ENCODE measurements around the gene ELK4.

Gene ELK4

DNA sequence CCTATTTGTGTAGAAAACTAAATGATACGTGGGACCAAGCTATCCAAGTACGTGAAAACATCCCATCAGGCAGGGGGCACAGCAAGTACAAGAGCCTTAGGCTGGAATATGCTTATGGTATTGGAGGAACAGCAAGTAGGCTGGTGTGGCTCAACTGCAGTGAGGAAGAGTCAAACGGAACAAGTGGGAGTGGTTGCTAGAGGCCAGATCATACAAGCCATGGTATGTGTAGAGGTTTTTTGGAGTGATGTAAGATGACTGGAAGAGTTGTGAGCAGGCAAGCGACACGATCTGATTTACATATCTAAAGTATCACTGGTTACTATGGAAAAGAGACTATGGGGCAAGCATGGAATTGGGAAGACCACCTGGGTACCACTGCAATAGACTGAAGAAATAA, 27.8 kb downstream of the ELK4 start:
- no peaks in the 10 kb centered on the region; the same call in 1 of the 2 replicates for H3K4me1 ChIP-seq (ENCODE audit: insufficient read depth, low read length)
- no peak overlapping the region for H3K9ac ChIP-seq (ENCODE audit: low read depth, low read length)
- H3K36me3 ChIP-seq (ENCODE audit: insufficient read depth, low read length): peaks cover 42% of the 10 kb centered on the region
- H3K27me3 ChIP-seq (ENCODE audit: insufficient read depth, low read length): no peaks in the 10 kb centered on the region
- H3K4me3 ChIP-seq (ENCODE audit: low read length): no peak overlapping the region
- WGBS: 92% methylated on average over 5 of the region's 5 CpGs
- H3K27ac ChIP-seq (ENCODE audit: low read depth, low read length): no peak overlapping the region
- H3K9me3 ChIP-seq (ENCODE audit: insufficient read depth, low read depth, low read length): no peaks in the 10 kb centered on the region

DNA sequence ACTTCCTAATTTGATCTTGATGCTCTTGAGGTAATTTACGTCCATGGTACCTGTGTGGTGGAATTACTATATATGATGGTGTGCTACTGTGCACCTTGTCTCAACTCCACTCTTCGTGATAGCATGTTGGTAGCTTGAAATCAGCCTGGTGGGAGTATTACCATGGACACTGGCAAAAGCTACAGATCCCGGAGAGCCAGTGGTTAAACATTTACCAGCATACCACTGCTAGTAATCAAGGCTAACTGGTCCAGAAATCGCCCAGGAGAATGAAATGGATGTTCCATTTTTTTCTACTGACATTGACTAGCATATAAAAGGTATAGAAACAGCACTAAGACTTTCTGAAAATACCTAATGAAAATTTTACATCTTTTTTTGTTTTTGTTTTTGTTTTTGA, 30.6 kb downstream of the ELK4 start:
- Histone ChIP-seq H3K36me3 (ENCODE audit: insufficient read depth, low read length) (peaks cover 35% of the 10 kb centered on the region), H3K9me3 (ENCODE audit: insufficient read depth, low read depth, low read length) (no peaks in the 10 kb centered on the region), H3K9ac (ENCODE audit: low read depth, low read length) (no peak overlapping the region), H3K4me1 (ENCODE audit: insufficient read depth, low read length) (no peaks in the 10 kb centered on the region; the same call in 1 of the 2 replicates), H3K4me3 (ENCODE audit: low read length) (no peak overlapping the region), H3K27me3 (ENCODE audit: insufficient read depth, low read length) (no peaks in the 10 kb centered on the region), H3K27ac (ENCODE audit: low read depth, low read length) (no peak overlapping the region)
- 98% methylated on average over 4 of the region's 4 CpGs for WGBS

DNA sequence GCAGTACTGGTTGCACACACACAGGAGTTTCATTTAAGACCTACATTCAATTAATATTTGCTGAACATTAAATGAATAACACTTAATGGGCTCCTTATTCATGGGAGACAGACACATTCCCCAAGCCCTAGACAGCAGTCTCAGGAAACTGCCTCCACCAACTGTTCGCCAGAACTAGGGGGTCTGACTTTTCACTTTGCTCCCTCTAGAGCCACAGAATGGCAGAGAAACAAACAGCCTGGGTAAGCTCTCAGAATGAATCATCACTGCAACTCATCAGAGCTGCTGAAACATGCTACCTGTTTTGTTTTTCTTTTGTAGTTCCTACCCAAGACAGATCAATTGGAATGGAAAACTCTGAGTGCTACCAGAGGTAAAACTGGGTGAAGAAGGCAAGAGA, 31.7 kb downstream of the ELK4 start:
- no peaks in the 10 kb centered on the region; the same call in 1 of the 2 replicates for H3K4me1 ChIP-seq (ENCODE audit: insufficient read depth, low read length)
- no peaks in the 10 kb centered on the region for H3K9me3 ChIP-seq (ENCODE audit: insufficient read depth, low read depth, low read length)
- peaks cover 28% of the 10 kb centered on the region for H3K36me3 ChIP-seq (ENCODE audit: insufficient read depth, low read length)
- H3K27ac ChIP-seq (ENCODE audit: low read depth, low read length): no peak overlapping the region
- no peak overlapping the region for H3K4me3 ChIP-seq (ENCODE audit: low read length)
- H3K27me3 ChIP-seq (ENCODE audit: insufficient read depth, low read length): no peaks in the 10 kb centered on the region
- WGBS: 90% methylated on average over 1 of the region's 1 CpG
- no peak overlapping the region for H3K9ac ChIP-seq (ENCODE audit: low read depth, low read length)

DNA sequence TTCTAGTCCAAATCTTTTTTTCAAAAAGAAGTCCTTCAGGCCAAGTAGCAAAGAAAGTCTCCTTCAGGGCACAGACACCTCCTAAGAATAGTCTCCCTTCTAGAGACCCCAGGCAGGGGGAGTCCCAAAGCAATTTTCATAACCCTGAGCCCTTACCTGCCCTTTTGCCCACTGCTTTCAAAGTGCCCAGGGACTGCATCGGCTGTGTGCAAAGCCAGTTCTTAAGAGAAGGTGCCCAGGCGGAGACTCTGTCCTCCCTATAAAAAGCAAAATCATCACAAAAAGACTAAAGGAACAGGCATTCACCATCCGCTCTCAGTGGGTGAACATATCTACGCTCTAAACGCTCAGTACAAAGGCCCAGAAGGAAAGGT, 32.2 kb downstream of the ELK4 start:
- H3K36me3 ChIP-seq (ENCODE audit: insufficient read depth, low read length): peaks cover 25% of the 10 kb centered on the region
- H3K27me3 ChIP-seq (ENCODE audit: insufficient read depth, low read length): no peaks in the 10 kb centered on the region
- no peak overlapping the region for H3K9ac ChIP-seq (ENCODE audit: low read depth, low read length)
- no peaks in the 10 kb centered on the region; the same call in 1 of the 2 replicates for H3K4me1 ChIP-seq (ENCODE audit: insufficient read depth, low read length)
- H3K4me3 ChIP-seq (ENCODE audit: low read length): no peak overlapping the region
- WGBS: 94% methylated on average over 5 of the region's 5 CpGs
- no peaks in the 10 kb centered on the region for H3K9me3 ChIP-seq (ENCODE audit: insufficient read depth, low read depth, low read length)
- no peak overlapping the region for H3K27ac ChIP-seq (ENCODE audit: low read depth, low read length)

DNA sequence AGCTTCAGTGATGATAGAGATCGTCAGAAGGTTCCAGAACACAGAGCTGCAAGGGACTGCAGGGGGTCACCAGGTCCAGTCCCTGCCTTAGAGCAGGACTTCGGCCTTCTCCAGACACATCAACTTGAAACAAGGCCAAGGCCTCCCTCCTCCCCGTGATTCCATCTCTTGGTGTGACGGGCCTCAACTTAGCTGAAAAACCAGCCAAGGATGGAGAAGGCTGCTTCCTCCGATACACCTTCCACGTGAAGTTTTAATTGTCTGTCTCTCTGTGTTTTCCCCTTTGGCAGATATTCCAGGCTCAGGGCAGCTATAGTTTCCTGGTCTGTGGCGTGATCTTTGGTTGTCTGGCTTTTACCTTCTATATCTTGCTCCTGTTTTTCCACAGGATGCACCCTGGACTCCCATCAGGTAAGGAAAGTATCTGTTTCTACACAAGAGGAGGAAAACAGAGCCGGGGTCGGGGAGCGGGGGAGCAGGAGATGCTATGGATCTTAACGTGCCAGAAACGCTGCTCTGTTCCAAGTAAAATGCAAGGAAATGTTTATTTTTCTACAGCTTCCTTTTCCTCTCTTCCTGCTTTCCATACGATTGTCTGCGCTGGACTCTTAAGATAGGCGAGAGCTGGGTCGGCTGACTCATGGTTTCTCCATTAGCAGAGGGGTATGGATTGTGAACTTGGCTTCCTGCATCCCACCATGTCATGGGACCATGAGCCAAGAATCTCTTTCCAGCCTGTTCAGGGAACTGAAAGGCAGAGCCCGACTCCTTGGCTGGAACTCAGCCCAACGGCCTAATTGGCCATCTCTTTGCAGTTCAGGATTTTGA, 32.8 kb downstream of the ELK4 start:
- H3K27ac ChIP-seq (ENCODE audit: low read depth, low read length): no peak overlapping the region
- WGBS: 85% methylated on average over 18 of the region's 18 CpGs

DNA sequence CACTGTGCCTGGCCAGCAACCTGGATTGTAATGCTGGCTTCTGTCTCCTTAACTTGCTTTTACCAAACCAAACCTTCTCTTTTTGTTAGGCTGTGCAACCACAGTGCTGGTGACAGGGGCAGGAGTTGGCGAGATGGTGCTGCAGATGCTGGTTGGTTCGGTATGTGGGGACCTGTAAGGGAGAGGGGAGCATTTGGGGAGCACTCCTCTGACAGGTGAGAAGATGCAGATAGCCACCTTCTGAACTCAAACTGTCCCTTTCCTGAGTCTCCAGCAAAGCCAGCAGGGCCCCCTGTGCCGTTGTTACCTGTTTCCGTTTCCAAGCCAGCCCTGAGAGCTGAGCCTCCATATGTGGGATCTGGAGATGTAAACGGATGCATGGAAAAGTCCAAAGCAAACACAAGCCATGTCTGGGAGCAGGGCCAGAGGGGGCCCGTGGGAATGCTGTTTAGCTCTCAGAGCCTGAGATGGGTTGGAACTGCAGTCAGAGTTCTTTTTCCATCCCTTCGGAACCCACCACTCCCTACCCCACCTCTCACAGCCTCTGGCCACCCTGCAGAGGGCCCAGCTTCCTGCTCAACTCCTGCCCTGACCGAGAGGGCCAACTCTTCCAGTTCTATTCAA, 34.0 kb downstream of the ELK4 start:
- no peaks in the 10 kb centered on the region for H3K27me3 ChIP-seq (ENCODE audit: insufficient read depth, low read length)
- no peaks in the 10 kb centered on the region; the same call in 1 of the 2 replicates for H3K4me1 ChIP-seq (ENCODE audit: insufficient read depth, low read length)
- no peak overlapping the region for H3K27ac ChIP-seq (ENCODE audit: low read depth, low read length)
- 91% methylated on average over 8 of the region's 8 CpGs for WGBS
- H3K36me3 ChIP-seq (ENCODE audit: insufficient read depth, low read length): peaks cover 18% of the 10 kb centered on the region
- H3K4me3 ChIP-seq (ENCODE audit: low read length): no peak overlapping the region
- H3K9me3 ChIP-seq (ENCODE audit: insufficient read depth, low read depth, low read length): no peaks in the 10 kb centered on the region
- no peak overlapping the region for H3K9ac ChIP-seq (ENCODE audit: low read depth, low read length)

More for the DNA sequence above, 32.8 kb downstream of the ELK4 start:
- H3K9me3 ChIP-seq (ENCODE audit: insufficient read depth, low read depth, low read length): no peaks in the 10 kb centered on the region
- no peaks in the 10 kb centered on the region for H3K27me3 ChIP-seq (ENCODE audit: insufficient read depth, low read length)
- H3K36me3 ChIP-seq (ENCODE audit: insufficient read depth, low read length): peaks cover 25% of the 10 kb centered on the region
- no peak overlapping the region for H3K4me3 ChIP-seq (ENCODE audit: low read length)
- no peak overlapping the region for H3K9ac ChIP-seq (ENCODE audit: low read depth, low read length)
- no peaks in the 10 kb centered on the region; the same call in 1 of the 2 replicates for H3K4me1 ChIP-seq (ENCODE audit: insufficient read depth, low read length)

DNA sequence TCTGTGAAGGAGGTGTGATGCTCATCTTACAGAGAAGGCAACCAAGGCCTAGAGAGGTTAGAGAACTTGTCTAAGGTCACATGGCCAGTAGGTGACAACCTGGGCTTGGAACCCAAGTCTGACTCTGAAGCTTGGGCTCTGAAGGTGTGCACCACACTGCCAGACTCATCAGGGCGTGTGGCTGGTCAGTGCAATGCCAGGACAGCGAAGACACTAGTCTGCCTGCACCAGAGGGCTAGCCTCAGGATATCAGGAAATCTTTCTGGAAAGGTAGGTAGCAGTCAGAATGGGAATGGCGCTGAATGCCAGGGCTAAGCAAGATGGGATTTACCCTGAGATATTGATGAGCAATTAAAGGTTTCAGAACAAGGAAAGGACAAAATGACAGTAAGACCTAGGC, 34.9 kb downstream of the ELK4 start:
- H3K4me1 ChIP-seq (ENCODE audit: insufficient read depth, low read length): no peaks in the 10 kb centered on the region; the same call in 1 of the 2 replicates
- H3K4me3 ChIP-seq (ENCODE audit: low read length): no peak overlapping the region
- WGBS: 96% methylated on average over 3 of the region's 3 CpGs
- H3K36me3 ChIP-seq (ENCODE audit: insufficient read depth, low read length): peaks cover 12% of the 10 kb centered on the region
- H3K27me3 ChIP-seq (ENCODE audit: insufficient read depth, low read length): no peaks in the 10 kb centered on the region
- H3K9ac ChIP-seq (ENCODE audit: low read depth, low read length): no peak overlapping the region
- H3K27ac ChIP-seq (ENCODE audit: low read depth, low read length): no peak overlapping the region
- H3K9me3 ChIP-seq (ENCODE audit: insufficient read depth, low read depth, low read length): no peaks in the 10 kb centered on the region

DNA sequence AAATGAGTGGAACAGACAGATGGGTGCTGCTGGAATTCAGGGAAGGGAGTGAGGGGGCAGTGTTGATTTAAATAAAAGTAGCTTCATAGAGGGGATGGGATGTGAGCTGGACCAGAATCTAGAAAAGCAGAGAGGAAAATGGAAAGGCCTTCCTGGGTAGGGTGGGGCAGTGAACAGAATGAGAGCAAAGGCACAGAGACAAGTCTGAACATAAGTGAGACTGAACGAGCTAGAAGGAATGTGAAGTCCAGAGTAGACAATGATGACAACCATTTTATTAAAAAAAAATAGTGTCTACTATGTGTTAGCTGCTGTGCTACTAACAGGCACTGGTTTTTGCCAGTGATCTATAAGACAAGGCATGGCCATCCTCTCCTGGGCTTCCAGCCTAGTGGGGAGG, 36.0 kb downstream of the ELK4 start:
- no peaks in the 10 kb centered on the region for H3K27me3 ChIP-seq (ENCODE audit: insufficient read depth, low read length)
- no peak overlapping the region for H3K9ac ChIP-seq (ENCODE audit: low read depth, low read length)
- peaks cover 11% of the 10 kb centered on the region for H3K36me3 ChIP-seq (ENCODE audit: insufficient read depth, low read length)
- no peak overlapping the region for H3K27ac ChIP-seq (ENCODE audit: low read depth, low read length)
- 100% methylated on average over 1 of the region's 1 CpG for WGBS
- H3K9me3 ChIP-seq (ENCODE audit: insufficient read depth, low read depth, low read length): no peaks in the 10 kb centered on the region
- no peaks in the 10 kb centered on the region; the same call in 1 of the 2 replicates for H3K4me1 ChIP-seq (ENCODE audit: insufficient read depth, low read length)
- no peak overlapping the region for H3K4me3 ChIP-seq (ENCODE audit: low read length)

DNA sequence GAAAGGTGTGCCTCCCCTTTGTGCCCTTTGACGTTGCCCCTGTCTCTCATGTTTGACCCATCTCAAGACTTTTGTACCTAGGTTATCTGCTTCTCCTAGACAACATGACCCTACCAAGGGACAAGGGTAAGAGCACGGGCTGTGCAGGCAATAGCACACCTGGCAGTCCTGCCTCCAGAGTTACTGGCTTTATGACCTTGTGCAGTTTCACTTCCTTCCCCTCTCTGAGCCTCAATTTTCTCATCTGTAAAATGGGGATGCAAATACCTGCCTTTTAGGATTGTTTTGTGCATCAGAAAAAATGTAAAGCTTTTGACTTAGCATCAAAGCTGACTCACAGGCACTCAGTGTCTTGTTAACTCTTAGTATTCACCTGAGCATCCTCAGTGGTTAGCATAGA, 36.4 kb downstream of the ELK4 start:
- Histone ChIP-seq H3K9ac (ENCODE audit: low read depth, low read length) (no peak overlapping the region), H3K36me3 (ENCODE audit: insufficient read depth, low read length) (peaks cover 11% of the 10 kb centered on the region), H3K27me3 (ENCODE audit: insufficient read depth, low read length) (no peaks in the 10 kb centered on the region), H3K27ac (ENCODE audit: low read depth, low read length) (no peak overlapping the region), H3K4me1 (ENCODE audit: insufficient read depth, low read length) (no peaks in the 10 kb centered on the region; the same call in 1 of the 2 replicates), H3K4me3 (ENCODE audit: low read length) (no peak overlapping the region), H3K9me3 (ENCODE audit: insufficient read depth, low read depth, low read length) (no peaks in the 10 kb centered on the region)
- WGBS: 92% methylated on average over 2 of the region's 2 CpGs

DNA sequence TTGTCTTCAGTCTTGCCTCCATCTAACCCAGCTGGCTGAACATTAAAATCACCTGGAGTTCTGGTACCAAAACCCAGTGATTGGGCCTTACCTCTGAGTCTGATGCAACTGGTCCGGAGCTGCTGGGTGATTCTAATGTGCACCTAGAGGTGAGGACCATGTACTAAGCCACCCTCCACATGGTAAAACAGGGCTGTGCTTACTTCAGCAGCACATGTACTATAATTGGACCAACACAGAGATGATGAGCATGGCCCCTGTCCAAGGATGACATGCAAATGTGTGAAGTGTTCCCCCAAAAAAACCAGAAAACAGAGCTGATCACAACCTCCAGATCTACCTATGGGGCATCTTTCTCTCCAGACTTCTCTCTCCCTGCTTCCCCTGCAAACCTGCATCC, 37.0 kb downstream of the ELK4 start:
- Histone ChIP-seq H3K36me3 (ENCODE audit: insufficient read depth, low read length) (peaks cover 11% of the 10 kb centered on the region), H3K9me3 (ENCODE audit: insufficient read depth, low read depth, low read length) (no peaks in the 10 kb centered on the region), H3K4me1 (ENCODE audit: insufficient read depth, low read length) (no peaks in the 10 kb centered on the region; the same call in 1 of the 2 replicates), H3K27ac (ENCODE audit: low read depth, low read length) (no peak overlapping the region), H3K27me3 (ENCODE audit: insufficient read depth, low read length) (no peaks in the 10 kb centered on the region), H3K9ac (ENCODE audit: low read depth, low read length) (no peak overlapping the region), H3K4me3 (ENCODE audit: low read length) (no peak overlapping the region)
- 94% methylated on average over 1 of the region's 1 CpG for WGBS

DNA sequence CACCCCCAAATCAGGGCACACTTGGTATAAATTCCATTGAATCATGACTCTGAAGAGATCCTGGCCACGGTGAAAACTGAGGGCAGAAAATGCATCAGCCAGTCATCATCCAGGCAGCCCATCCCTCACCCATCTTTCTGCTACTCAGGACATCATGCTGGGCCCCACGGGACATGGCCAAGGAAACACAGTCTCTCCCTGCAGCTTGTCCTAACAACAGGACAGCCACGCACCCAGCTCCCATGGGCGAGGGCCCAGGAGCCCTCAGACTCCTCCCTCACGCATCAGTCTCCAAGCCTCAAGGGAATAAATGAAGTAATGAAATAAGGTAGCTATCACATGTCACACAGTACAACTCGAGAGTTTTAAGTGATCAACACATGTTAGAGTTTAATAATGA, 37.8 kb downstream of the ELK4 start:
- H3K36me3 ChIP-seq (ENCODE audit: insufficient read depth, low read length): peaks cover 5% of the 10 kb centered on the region
- no peaks in the 10 kb centered on the region for H3K27me3 ChIP-seq (ENCODE audit: insufficient read depth, low read length)
- no peak overlapping the region for H3K4me3 ChIP-seq (ENCODE audit: low read length)
- H3K9me3 ChIP-seq (ENCODE audit: insufficient read depth, low read depth, low read length): no peaks in the 10 kb centered on the region
- WGBS: 87% methylated on average over 5 of the region's 6 CpGs
- no peak overlapping the region for H3K9ac ChIP-seq (ENCODE audit: low read depth, low read length)
- no peaks in the 10 kb centered on the region; the same call in 1 of the 2 replicates for H3K4me1 ChIP-seq (ENCODE audit: insufficient read depth, low read length)
- H3K27ac ChIP-seq (ENCODE audit: low read depth, low read length): no peak overlapping the region

Measured in HUES64 (cell line).